HG02884 (cell line): ENCODE measurements around the gene NUPR2.
A peak's percentile ranks its signal among the peaks of the same experiment; 100 is the strongest.
"Not testable (repeated sequence)": the region's sequence is repeated elsewhere in the genome, so short reads cannot be mapped to it uniquely, and the experiment has no call there.

ENCODE experiments used
- ATAC-seq: cut with Tn5 transposase; IDR thresholded peaks from one replicate; pipeline ENCODE4 v1.9.1; 2021; ENCODE audit warnings: mild to moderate bottlenecking, moderate library complexity; ENCODE audit not compliant: unreplicated experiment

Gene NUPR2

GRCh38 chr7:56115852-56116538 lies at the start of gene NUPR2:
Gene NUPR2 (minus strand): TSS chr7:56116417. CDS start chr7:56116314, 103 bp downstream.
- ATAC-seq: no peak

- ATAC-seq: no peak
These were observed 41.1 kb upstream of the NUPR2 start for GRCh38 chr7:56157238-56157790.

GRCh38 chr7:56131062-56131461 lies 14.8 kb upstream of the NUPR2 start:
- not testable (repeated sequence) for ATAC-seq

GRCh38 chr7:56127241-56127975 lies 11.2 kb upstream of the NUPR2 start:
- no peak for ATAC-seq

- no peak for ATAC-seq
These were observed 9.6 kb upstream of the NUPR2 start for GRCh38 chr7:56125831-56126230.

- ATAC-seq: no peak
These were observed 8.8 kb upstream of the NUPR2 start for GRCh38 chr7:56124981-56125380.

- no peak for ATAC-seq
These were observed 5.2 kb upstream of the NUPR2 start for GRCh38 chr7:56121440-56121839.

- not testable (repeated sequence) for ATAC-seq
These were observed 4.0 kb downstream of the NUPR2 start for GRCh38 chr7:56112244-56112643.

- ATAC-seq: no peak
These were observed 5.6 kb downstream of the NUPR2 start for GRCh38 chr7:56110611-56111010.

GRCh38 chr7:56107954-56108258 lies 8.3 kb downstream of the NUPR2 start:
- ATAC-seq: no peak

GRCh38 chr7:56106108-56107073 lies 9.8 kb downstream of the NUPR2 start, which contains the start of gene CHCHD2:
Gene CHCHD2 (minus strand): TSS chr7:56106476. CDS start chr7:56106413, 63 bp downstream.
- peak; percentile 99 for ATAC-seq

GRCh38 chr7:56105508-56105907 lies 10.7 kb downstream of the NUPR2 start:
- peak; percentile 28 for ATAC-seq

GRCh38 chr7:56104138-56104537 lies 12.1 kb downstream of the NUPR2 start:
- not testable (repeated sequence) for ATAC-seq

GRCh38 chr7:56099653-56100052 lies 16.6 kb downstream of the NUPR2 start:
- no peak for ATAC-seq

- ATAC-seq: not testable (repeated sequence)
These were observed 17.8 kb downstream of the NUPR2 start for GRCh38 chr7:56098187-56099008.

GRCh38 chr7:56097700-56098099 lies 18.5 kb downstream of the NUPR2 start:
- no peak for ATAC-seq

- no peak for ATAC-seq
These were observed 23.3 kb downstream of the NUPR2 start, which contains the start of gene PHKG1 for GRCh38 chr7:56092789-56093531. Gene PHKG1 (minus strand): TSS chr7:56092952. CDS start chr7:56088941, 4,011 bp downstream.

GRCh38 chr7:56092388-56092787 lies 23.8 kb downstream of the NUPR2 start:
- not testable (repeated sequence) for ATAC-seq

- ATAC-seq: no peak
These were observed 24.6 kb downstream of the NUPR2 start for GRCh38 chr7:56091591-56091990.
